ENCODE results near the gene SLCO2B1.

The SLCO2B1 gene

GRCh38 chr11:75145196-75145971 lies 5.5 kb upstream of the SLCO2B1 start:
- no peak for DNase-seq

- DNase-seq = no peak
Measured at GRCh38 chr11:75145972-75146519, 4.9 kb upstream of the SLCO2B1 start.

DNA sequence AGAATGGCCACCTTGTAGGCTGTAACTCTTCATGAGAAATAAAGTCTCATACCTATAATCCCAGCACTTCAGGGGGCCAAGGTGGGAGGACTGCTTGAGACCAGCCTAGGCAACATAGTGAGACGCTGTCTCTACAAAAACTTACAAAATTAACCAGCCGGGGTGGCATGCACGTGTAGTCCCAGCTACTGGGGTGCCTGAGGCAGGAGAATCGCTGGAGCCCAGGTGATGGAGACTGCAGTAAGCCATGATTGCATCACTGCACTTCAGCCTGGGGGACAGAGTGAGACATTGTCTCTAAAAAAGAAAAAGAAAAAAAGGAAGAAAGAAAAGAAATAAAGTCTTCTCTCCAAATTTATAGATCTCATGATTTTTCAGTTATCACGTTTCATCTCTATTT lies 4.2 kb upstream of the SLCO2B1 start:
- DNase-seq = no peak

DNA sequence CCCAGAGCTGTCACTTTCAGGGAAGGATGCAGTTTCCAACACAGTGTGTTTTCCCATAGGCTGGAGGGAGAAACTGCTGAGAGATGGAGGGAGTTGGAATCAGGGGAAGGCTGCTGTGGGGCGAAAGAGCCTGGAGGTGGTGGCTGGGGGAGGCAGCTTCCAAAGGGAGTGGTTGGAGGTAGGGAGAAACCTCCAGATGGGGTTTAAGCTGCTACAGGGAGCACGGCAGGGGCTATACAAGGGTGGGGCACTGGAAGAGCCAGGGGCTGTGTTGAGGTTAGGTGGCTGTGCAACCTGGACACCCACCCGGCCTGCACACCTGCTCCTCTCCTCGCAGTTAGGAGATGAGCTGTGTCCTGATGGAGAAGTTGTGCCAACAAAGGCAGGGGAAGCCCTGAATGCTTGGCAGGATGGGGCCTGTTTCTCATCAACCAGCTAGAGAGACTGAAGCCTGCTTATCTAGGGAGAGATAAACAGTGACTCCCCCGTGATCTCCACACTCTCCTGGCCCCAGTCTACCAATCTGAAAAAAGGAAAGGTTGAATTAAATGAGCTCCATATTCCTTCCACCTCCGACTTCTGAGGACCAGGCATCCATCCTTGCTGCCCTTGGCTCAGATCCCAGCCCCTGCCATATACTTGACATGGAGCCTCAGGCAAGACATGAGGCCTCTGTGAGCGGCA lies 3.6 kb upstream of the SLCO2B1 start:
- no peak for DNase-seq

DNA sequence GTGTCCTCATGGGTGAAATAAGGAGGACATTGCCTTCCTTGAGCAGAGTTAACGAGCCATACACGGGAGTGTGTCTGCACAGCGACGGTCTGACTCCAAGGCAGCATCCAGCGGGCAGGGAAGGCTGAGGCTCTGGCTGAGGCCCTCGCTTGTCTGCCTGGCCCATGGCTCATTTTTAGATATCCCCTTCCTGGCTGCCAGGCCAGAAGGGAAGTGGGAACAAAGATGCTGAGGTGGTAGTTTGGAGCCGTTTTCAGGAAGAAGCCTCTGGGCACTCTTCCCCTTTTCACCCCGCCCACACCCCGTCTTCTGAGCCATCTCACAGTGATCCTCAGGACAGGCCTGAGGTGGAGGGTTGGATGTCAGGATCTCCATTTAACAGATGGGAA lies 3.0 kb upstream of the SLCO2B1 start:
- DNase-seq = no peak

DNA sequence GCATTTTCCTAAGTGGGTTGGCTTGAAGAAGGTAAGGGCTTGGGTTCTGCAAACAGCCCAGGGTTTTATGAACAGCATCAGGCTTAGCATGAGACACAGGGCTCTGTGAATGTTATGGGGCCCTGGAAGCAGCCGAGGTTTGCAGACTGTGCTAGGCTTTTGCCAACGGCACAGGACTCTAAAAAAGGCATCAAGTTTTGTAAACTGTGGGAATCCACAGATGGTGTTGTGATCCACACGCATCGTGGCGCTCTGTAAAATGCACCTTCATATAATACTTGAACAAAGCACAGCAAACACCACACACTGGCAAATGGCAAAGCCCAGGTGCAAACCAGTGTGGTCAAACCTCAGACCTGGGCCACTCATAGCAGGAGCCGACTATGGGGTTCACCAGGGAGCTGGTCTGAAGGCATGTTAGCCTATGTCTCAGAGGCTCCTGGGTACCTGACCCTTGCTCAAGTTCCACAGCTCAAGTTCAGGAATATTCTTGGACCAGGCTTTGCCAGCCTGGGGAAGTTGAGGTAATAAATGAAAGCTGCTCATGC lies 2.4 kb upstream of the SLCO2B1 start:
- DNase-seq = no peak

- DNase-seq = no peak
Measured at GRCh38 chr11:75149766-75150465, 991 bp upstream of the SLCO2B1 start.

GRCh38 chr11:75151346-75152047 lies 590 bp downstream of the SLCO2B1 start:
- DNase-seq = no peak

GRCh38 chr11:75152090-75152489 lies 1.2 kb downstream of the SLCO2B1 start:
- no peak for DNase-seq

GRCh38 chr11:75152651-75153427 lies 1.9 kb downstream of the SLCO2B1 start:
- DNase-seq = no peak

DNA sequence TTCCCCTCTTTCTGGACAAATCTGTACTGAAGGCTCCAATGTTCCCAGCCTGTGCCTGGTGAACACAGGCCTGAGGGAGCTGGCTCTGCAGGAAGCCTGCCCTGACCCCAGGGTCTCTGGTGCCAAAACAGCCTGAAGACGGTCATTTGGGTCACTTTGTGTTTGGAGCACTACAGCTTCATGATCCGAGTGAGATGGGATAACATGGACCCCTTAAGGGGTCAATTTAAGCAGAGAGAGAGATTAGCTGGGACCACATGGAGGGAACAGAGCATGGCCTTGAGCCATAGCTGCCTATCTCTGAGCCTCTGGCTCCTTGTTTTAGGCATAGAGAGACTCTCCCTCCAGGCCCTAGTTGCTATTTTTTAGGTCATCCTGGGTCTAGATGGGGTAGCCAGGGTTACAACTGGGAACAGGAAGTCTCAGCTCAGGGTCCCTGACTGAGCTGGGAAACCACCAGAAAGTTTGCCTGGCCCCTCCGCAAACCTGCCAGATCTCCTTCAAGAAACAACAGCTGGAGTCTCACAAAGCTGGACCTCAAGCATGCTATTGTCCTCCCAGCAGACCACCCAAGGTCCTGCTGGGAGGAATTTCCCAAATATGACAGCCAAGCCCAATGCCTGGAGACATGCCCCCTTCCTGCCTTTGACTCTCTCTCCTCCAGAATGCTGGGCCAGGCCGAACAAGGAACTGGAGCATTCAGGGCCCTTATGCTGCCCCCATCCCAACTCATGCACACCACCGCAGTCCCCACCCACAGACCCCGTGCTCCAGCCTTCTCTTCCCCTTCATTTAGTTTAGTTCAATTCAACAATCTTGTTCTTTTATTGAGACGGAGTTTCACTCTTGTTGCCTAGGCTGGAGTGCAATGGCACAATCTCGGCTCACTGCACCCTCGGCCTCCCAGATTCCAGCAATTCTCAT lies 4.0 kb downstream of the SLCO2B1 start:
- no peak for DNase-seq

GRCh38 chr11:75155570-75156422 lies 4.9 kb downstream of the SLCO2B1 start:
- no peak for DNase-seq

DNA sequence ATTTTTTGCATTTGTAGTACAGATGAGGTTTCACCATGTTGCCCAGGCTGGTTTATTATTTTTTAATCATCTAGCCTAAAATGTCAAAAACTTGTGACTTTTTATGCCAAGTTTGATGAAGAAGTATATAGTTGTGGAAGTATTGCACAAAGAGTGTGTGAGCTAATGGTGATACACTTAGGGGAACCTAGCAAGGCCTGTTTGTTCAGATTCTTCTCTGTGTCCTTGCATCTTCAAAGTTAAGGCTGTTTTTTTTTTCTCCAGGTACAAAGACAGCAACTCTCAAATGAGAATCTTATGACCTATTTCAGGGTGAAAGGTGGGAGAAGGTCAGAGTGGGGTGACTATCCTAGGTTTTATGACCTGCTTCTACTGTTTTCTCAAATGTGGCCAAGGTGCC lies 7.3 kb downstream of the SLCO2B1 start:
- no peak for DNase-seq

- no peak for DNase-seq
Measured at GRCh38 chr11:75158696-75159150, 7.8 kb downstream of the SLCO2B1 start.

GRCh38 chr11:75159151-75159953 lies 8.4 kb downstream of the SLCO2B1 start:
- DNase-seq = no peak

- no peak for DNase-seq
Measured at GRCh38 chr11:75160220-75160757, 9.4 kb downstream of the SLCO2B1 start.

- no peak for DNase-seq
Measured at GRCh38 chr11:75160880-75161279, 10.0 kb downstream of the SLCO2B1 start.

- no peak for DNase-seq
Measured at GRCh38 chr11:75161506-75162095, 10.7 kb downstream of the SLCO2B1 start.
